HEK293T (cell line): ENCODE measurements around the gene SIK3.

ENCODE experiments used
- ARNT ChIP-seq: fragments of 450-650 bp; IDR thresholded peaks from 2 replicates; pipeline ENCODE4 v1.6.1; 2017; ENCODE audit warnings: mild to moderate bottlenecking
- FOXM1 ChIP-seq: fragments of 450-650 bp; IDR thresholded peaks from 2 replicates; pipeline ENCODE4 v1.6.1; 2017; ENCODE audit warnings: mild to moderate bottlenecking, borderline replicate concordance
- LEF1 ChIP-seq: fragments of 450-650 bp; IDR thresholded peaks from 2 replicates; pipeline ENCODE4 v1.6.1; 2017; ENCODE audit warnings: mild to moderate bottlenecking, borderline replicate concordance
- SUZ12 ChIP-seq: fragments of 450-650 bp; IDR thresholded peaks from 2 replicates; pipeline ENCODE4 v1.6.1; 2016; ENCODE audit warnings: mild to moderate bottlenecking
- TARDBP ChIP-seq: fragments of 450-650 bp; IDR thresholded peaks from 2 replicates; pipeline ENCODE4 v1.6.1; 2016

- TF ChIP-seq LEF1 (no peak), FOXM1 (no peak), SUZ12 (no peak), TARDBP (no peak), ARNT (no peak)
Measured at GRCh38 chr11:116927163-116927974, 170.9 kb downstream of the SIK3 start.
